GM21737 (cell line): ENCODE results near the gene CSH1.
"Not testable (repeated sequence)": the region's sequence is repeated elsewhere in the genome, so short reads cannot be mapped to it uniquely, and the experiment has no call there.

ENCODE experiments used
- ATAC-seq: cut with Tn5 transposase; IDR thresholded peaks from one replicate; pipeline ENCODE4 v1.9.1; 2021; ENCODE audit warnings: mild to moderate bottlenecking, moderate library complexity; ENCODE audit not compliant: unreplicated experiment

The CSH1 gene

GRCh38 chr17:63871646-63872365 lies 24.6 kb downstream of the CSH1 start:
- ATAC-seq: not testable (repeated sequence)

- ATAC-seq: not testable (repeated sequence)
These were observed 26.1 kb downstream of the CSH1 start for GRCh38 chr17:63870292-63870665.

- ATAC-seq: not testable (repeated sequence)
These were observed 26.7 kb downstream of the CSH1 start for GRCh38 chr17:63869491-63870291.

- not testable (repeated sequence) for ATAC-seq
These were observed 29.7 kb downstream of the CSH1 start for GRCh38 chr17:63866625-63867024.

GRCh38 chr17:63859257-63859656 lies 37.1 kb downstream of the CSH1 start:
- no peak for ATAC-seq

GRCh38 chr17:63856425-63856824 lies 39.9 kb downstream of the CSH1 start:
- not testable (repeated sequence) for ATAC-seq

- ATAC-seq: no peak
These were observed 41.2 kb downstream of the CSH1 start for GRCh38 chr17:63855185-63855584.

- no peak for ATAC-seq
These were observed 41.7 kb downstream of the CSH1 start for GRCh38 chr17:63854709-63855108.

GRCh38 chr17:63853260-63853659 lies 43.1 kb downstream of the CSH1 start:
- no peak for ATAC-seq

GRCh38 chr17:63850401-63850800 lies 46.0 kb downstream of the CSH1 start:
- no peak for ATAC-seq

- ATAC-seq: peak; percentile 77
These were observed 47.3 kb downstream of the CSH1 start for GRCh38 chr17:63848834-63849689.

- no peak for ATAC-seq
These were observed 48.7 kb downstream of the CSH1 start for GRCh38 chr17:63847525-63848249.

- ATAC-seq: no peak
These were observed 50.9 kb downstream of the CSH1 start for GRCh38 chr17:63845509-63845908.
